GM19193 (cell line): ENCODE results near the gene METTL13.

ENCODE experiments used
- POLR2A ChIP-seq: IDR thresholded peaks from 4 replicates; pipeline ENCODE4 v1.6.1; 2011; ENCODE audit not compliant: insufficient read depth, insufficient read length; ENCODE audit errors: extremely low read depth

The METTL13 gene

GRCh38 chr1:171809834-171810233, 28.4 kb downstream of the METTL13 start:
- TF ChIP-seq POLR2A, result no peak

DNA sequence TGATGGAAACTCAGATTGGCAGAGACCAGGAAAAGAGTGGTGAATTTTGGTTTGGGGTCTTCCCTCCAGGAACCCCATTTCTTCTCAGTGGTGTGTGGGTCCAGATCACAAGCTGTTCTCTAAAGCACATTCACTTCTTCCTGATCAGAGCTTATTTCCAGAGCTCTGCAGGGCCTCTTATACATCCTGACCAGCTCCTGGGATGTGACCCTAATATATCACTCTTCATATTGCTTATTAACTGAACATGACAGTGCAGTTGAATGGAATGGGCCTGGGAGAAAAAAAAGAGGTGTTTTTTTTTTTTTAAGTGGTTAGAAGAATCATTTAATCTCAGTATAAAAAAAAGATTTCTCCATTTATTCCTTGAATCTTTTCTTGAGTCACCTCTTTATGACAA, 30.2 kb downstream of the METTL13 start:
- TF ChIP-seq POLR2A, result no peak

GRCh38 chr1:171814692-171815091, 33.2 kb downstream of the METTL13 start:
- TF ChIP-seq POLR2A, result no peak

DNA sequence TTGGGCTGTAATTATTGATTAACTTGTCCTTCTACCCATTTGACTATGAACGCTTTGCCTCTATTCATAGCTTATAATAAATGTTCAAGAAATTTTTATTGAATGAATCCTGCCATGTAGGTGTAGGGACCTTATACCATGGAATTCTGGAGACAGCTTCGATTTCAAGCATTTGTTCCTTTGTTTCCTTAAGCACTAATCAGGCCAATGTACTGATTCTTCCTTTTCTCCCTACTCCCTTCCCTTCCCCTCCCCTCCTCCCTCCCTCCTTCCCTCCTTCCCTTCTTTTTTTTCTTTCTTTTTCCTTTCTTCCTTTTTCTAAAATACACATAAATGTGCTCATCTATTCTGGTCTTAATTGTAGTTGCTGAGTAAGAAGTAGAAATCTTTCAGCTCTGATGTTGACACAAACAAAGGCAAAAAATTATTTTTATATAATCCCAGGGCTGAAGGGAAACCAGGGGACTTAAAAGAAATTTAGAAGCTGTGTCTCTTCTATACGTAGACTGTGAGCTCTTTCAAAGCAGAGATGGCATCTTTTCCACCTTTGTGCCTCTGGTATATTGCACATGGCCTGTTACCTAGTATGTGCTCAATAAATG, 34.9 kb downstream of the METTL13 start:
- no peak for TF ChIP-seq POLR2A

GRCh38 chr1:171817511-171818265, 36.2 kb downstream of the METTL13 start:
- no peak for TF ChIP-seq POLR2A

DNA sequence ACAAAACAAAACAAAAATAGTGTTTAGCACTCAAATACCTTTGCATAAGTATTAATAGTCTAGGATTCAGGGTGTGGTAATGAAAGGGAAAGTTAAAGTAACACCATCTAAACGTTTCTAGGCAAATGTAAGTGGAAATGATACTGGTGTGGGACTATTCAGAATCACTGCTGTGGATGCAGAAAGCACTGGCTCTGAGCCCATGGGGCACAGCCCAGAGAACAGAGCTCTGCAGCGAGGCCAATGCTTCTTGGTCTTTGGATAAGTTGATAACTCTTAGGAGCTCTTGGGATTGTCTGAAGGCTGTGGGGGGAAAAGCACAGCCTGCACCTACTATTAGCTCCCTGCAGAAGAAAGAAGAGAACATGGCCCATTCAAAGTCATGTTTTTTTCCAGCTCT, 38.5 kb downstream of the METTL13 start:
- TF ChIP-seq POLR2A, result no peak

DNA sequence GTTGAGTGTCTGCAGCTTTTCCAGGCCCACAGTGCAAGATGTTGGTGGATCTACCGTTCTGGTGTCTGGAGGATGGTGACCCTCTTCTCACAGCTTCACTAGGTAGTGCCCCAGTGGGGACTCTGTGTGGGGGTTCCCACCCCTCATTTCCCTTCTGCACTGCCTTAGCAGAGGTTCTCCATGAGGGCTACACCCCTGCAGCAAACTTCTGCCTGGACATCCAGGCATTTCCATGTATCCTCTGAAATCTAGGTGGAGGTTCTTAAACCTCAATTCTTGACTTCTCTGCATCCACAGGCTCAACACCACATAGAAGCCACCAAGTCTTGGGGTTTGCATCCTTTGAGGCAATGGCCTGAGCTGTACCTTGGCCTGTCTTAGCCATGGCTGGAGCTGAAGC, 45.5 kb downstream of the METTL13 start:
- TF ChIP-seq POLR2A, result no peak

- no peak for TF ChIP-seq POLR2A
Observed at GRCh38 chr1:171828794-171829193, 47.3 kb downstream of the METTL13 start.

DNA sequence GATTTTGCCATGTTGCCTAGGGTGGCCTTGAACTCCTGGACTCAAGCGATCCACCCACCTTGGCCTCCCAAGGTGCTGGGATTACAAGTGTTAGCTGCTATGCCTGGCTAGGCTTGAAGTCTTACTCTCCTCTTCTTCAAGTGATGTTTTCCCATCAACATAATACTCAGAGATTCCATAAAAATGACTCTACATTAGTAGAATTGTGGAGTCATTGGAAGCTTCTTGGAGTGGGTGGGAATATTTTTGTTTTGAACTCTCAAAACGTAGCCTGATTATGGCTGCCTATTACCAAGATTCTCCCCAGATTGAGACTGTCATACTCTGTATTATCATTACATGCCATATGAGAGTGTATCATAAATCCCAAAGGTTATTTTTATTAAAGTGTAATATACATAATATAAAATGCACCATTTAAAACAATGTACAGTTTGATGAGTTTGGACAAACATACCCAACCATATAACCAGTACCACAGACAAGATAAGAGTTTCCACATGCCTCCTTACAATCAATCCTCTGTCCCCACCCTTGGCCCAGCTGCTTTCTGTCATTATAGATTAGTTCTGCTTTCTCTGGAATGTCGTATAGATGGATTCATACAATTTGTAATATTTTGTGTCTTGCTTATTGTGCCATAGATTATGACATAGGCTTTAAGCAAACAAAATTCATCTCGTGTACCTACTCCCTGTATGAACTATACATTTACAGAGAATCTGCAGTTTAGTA, 51.8 kb downstream of the METTL13 start:
- TF ChIP-seq POLR2A, result no peak

DNA sequence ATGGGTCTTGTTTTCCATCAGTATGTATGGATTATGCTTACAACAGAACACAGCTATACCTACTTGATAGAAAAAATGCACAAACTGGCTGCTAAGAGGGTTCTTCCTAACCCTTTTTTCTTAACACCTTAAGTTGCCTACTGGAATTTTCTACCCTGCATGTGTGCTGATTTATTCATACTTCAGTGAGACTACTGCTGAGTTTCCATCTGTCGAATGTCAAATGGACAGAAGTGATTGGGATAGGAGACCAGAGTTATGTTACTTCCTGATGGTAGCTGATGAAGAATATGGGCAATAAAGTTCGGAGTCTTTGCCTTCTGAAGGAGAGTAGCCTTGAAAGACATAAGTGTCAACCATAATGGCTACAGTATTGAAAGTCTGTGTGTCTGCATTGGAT, 53.4 kb downstream of the METTL13 start:
- TF ChIP-seq POLR2A, result no peak

DNA sequence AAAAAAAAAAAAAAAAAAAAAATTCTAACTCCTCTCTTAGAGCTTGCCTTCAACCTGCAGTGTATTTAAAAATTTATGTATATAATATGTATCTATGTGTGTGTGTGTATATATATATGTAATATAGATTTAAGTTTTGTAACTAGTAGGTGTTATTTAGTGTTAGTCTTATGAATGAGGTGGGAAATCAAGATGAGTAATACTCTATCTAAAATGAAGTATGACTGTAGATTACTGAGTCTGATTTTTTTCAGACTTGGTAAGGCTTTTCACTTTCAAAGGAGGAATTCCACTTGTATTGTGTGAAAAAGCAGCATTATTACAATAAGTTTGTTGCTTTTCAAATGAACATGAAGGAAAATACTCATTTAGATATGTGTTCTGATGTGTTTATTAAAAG, 54.4 kb downstream of the METTL13 start:
- TF ChIP-seq POLR2A, result no peak

- no peak for TF ChIP-seq POLR2A
Observed at GRCh38 chr1:171841050-171841910, 59.8 kb downstream of the METTL13 start, which contains the start of gene DNM3. DNM3 (plus strand) TSS chr1:171841498; CDS start chr1:171841657, 159 bp downstream.

DNA sequence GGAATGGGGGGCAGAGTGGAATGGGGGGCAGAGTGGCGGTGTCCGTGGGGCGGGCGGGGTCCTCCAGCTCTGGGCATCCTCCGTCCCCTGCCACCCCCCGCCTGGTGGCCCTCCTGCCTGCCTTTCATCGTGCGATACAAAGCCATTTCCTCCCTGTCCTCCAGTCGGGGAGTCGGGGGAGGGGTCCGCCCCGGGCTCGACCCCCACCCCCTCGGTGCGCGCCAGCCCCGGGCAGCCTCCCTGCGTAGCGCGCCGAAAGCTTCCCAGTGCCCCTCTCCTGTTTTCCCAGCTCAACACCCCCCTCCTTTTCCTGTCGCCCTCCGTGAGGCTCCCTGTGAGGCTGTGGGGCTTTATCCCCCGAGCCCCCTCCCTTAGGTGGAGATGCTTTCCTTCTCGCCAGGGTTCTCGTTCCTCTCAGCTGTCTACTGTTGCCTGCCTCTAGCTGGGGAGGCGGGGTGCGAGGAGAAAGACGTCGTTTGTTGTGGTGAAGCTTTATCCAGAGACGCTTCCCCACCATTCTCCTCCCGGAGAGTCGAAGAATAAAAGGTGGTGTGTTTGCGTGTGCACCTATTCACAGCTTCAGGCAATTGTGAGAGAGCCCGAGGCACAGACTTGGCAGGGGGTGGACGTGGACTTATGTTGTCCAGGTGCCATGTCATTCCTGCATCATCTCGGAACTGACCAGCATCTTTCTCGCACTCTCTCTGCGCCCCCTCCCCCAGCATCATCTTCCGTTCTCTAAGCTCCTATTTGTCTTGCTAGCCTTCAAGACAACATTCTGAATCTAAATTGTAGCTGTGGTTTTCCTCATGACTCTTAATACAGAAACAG, 60.7 kb downstream of the METTL13 start:
- no peak for TF ChIP-seq POLR2A

DNA sequence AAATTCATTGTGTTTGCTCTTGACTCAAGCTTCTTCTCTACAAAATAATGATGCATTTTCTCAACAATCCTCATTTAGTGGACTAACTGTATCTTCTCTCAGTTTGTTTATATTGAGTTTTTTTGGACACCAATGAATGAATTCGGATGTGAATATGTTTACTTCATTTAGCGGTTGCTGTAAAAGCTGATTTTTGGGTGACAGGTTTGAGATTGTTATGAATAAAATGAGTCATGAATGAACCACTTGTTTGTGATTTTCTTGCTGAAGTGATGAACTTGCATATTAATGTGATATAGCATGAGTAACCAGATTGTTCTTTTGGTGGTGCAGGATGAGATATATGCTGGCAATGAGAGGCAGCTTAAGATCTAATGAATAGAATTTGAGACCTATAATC, 62.9 kb downstream of the METTL13 start:
- TF ChIP-seq POLR2A, result no peak
